CD4-positive, alpha-beta T cell (primary cell): ENCODE data around the gene ARHGAP42. TPM values are rescaled to one million over a fixed set of nuclear protein-coding genes. Genes with fewer than 3 reads are reported as not detected.

Experiments used
- ATAC-seq: fragments of 200-7000 bp; cut with Tn5 transposase; one replicate; pipeline ENCODE4 v1.10.0; 2022; ENCODE audit warnings: mild to moderate bottlenecking; ENCODE audit not compliant: poor library complexity
- CTCF ChIA-PET: fragments of 350-600 bp; sonication (Branson Sonifier 250); formaldehyde crosslinking; loops from one replicate; lab custom pipeline; 2021; ENCODE audit warnings: antibody characterized with exemption, inconsistent platforms; lab: Charles Lee
- POLR2A ChIA-PET: fragments of 350-600 bp; sonication (Branson Sonifier 250); formaldehyde crosslinking; loops from one replicate; lab custom pipeline; 2021; ENCODE audit warnings: antibody characterized with exemption, inconsistent platforms; lab: Charles Lee
- DNase-seq, 14 experiments: peaks; one replicate each; pipeline ENCODE4 v3.0.0-alpha.2; 2013 to 2020; ENCODE audit warnings: mixed read lengths in 2 of 14
- H3K27ac ChIP-seq, 2 donors: one replicate each; pipeline versions ENCODE4 v1.5.1 to v1.7.0; 2013; ENCODE audit warnings: low read length in 2 of 2, low read depth in 1 of 2, mild to moderate bottlenecking in 1 of 2
- H3K27me3 ChIP-seq, 2 experiments: 1 replicate in 1 of 2; 2 replicates in 1 of 2; pipeline versions ENCODE4 v1.6.1 to v1.7.0; 2013; ENCODE audit warnings: low read length in 2 of 2, control low read depth in 1 of 2, mild to moderate bottlenecking in 1 of 2, moderate library complexity in 1 of 2; ENCODE audit not compliant: insufficient read depth in 2 of 2, control insufficient read depth in 1 of 2
- H3K36me3 ChIP-seq: one replicate; pipeline ENCODE4 v1.6.1; 2013; ENCODE audit warnings: low read length, control low read depth; ENCODE audit not compliant: insufficient read depth
- H3K4me1 ChIP-seq: one replicate; pipeline ENCODE4 v1.6.1; 2013; ENCODE audit warnings: low read length, control low read depth; ENCODE audit not compliant: insufficient read depth
- H3K4me3 ChIP-seq: one replicate; pipeline ENCODE4 v1.5.1; 2013; ENCODE audit warnings: mild to moderate bottlenecking, low read length, moderate library complexity
- H3K9me3 ChIP-seq, 2 experiments: 1 replicate in 1 of 2; 2 replicates in 1 of 2; pipeline versions ENCODE4 v1.6.1 to v1.7.0; 2013; ENCODE audit warnings: low read length in 2 of 2, mild to moderate bottlenecking in 2 of 2, control low read depth in 1 of 2, moderate library complexity in 1 of 2; ENCODE audit not compliant: control insufficient read depth in 1 of 2, insufficient read depth in 1 of 2
- H3K27ac Mint-ChIP-seq: one replicate; pipeline ENCODE4 v1.8.0; 2020; ENCODE audit warnings: mixed read lengths
- H3K27me3 Mint-ChIP-seq: one replicate; pipeline ENCODE4 v1.8.0; 2021; ENCODE audit warnings: mixed read lengths
- H3K36me3 Mint-ChIP-seq: one replicate; pipeline ENCODE4 v1.8.0; 2021; ENCODE audit warnings: low read depth, mixed read lengths
- H3K4me1 Mint-ChIP-seq: one replicate; pipeline ENCODE4 v1.8.0; 2021; ENCODE audit warnings: low read depth, mixed read lengths
- H3K4me3 Mint-ChIP-seq: one replicate; pipeline ENCODE4 v1.8.0; 2020; ENCODE audit warnings: mild to moderate bottlenecking, mixed read lengths
- H3K9me3 Mint-ChIP-seq: one replicate; pipeline ENCODE4 v1.8.0; 2020; ENCODE audit warnings: mixed read lengths
- intact Hi-C, 2 experiments: fragments of 100-400 bp; cut with DNase I in 1 of 2; cut with micrococcal nuclease in 1 of 2; formaldehyde crosslinking; loops; one replicate each; pipeline versions ENCODE4 v1.15.1 to v1.9.0; 2023 to 2025; cut with DNase I, micrococcal nuclease
- total RNA-seq, 174 experiments: library from RNA in 2 of 174; stranded (reverse) in 2 of 174; gene quantifications; one replicate each; pipeline ENCODE4 v1.2.3 and lab custom pipeline; 2021 to 2026
- TF ChIP-seq, protein P1 (sequence below): fragments of 200-600 bp; IDR thresholded peaks from one replicate; pipeline ENCODE4 v1.8.0; 2022; ENCODE audit warnings: antibody characterized with exemption, mild to moderate bottlenecking

ARHGAP42 gene
- total RNA-seq, 2 experiments from 2014 or later, result not detected

DNA sequence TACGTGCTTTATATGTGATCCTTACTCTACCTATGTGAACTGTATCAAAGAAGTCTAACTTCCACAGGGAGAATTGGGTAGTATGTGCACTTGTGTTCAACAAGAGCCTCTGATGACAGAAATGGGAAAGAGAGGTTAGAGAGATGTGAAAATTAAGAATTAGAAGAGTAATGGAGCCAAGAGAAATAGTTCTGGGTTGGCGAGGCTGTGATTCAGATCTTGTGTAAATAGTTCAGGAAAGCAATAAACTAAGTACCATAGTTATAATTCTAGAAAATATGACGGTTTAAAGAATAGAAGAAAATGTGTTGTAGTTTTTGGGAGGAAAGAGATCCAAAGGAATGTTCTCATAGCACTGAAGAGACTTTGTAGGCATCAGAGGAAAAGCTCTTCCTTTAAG lies 112.4 kb downstream of the ARHGAP42 start:
- no peak for ATAC-seq
- DNase-seq, result no peak
- Mint-ChIP-seq H3K27ac (no peak overlapping the region), H3K4me1 (no peaks in the 10 kb centered on the region), H3K27me3 (no peaks in the 10 kb centered on the region), H3K36me3 (no peaks in the 10 kb centered on the region), H3K4me3 (no peak overlapping the region), H3K9me3 (no peaks in the 10 kb centered on the region)
- POLR2A ChIA-PET, result no interaction called here
- no peaks in the 10 kb centered on the region for H3K4me1 ChIP-seq
- CTCF ChIA-PET, result no interaction called here
- H3K27ac ChIP-seq, result no peak overlapping the region
- TF ChIP-seq, protein P1, sequence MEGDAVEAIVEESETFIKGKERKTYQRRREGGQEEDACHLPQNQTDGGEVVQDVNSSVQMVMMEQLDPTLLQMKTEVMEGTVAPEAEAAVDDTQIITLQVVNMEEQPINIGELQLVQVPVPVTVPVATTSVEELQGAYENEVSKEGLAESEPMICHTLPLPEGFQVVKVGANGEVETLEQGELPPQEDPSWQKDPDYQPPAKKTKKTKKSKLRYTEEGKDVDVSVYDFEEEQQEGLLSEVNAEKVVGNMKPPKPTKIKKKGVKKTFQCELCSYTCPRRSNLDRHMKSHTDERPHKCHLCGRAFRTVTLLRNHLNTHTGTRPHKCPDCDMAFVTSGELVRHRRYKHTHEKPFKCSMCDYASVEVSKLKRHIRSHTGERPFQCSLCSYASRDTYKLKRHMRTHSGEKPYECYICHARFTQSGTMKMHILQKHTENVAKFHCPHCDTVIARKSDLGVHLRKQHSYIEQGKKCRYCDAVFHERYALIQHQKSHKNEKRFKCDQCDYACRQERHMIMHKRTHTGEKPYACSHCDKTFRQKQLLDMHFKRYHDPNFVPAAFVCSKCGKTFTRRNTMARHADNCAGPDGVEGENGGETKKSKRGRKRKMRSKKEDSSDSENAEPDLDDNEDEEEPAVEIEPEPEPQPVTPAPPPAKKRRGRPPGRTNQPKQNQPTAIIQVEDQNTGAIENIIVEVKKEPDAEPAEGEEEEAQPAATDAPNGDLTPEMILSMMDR, result no peak
- no peak overlapping the region for H3K4me3 ChIP-seq
- intact Hi-C loops, result no loop called here
- peaks cover 0 to 8% of the 10 kb centered on the region in 2 experiments for H3K9me3 ChIP-seq
- H3K27me3 ChIP-seq, result no peaks in the 10 kb centered on the region
- H3K36me3 ChIP-seq, result no peaks in the 10 kb centered on the region

DNA sequence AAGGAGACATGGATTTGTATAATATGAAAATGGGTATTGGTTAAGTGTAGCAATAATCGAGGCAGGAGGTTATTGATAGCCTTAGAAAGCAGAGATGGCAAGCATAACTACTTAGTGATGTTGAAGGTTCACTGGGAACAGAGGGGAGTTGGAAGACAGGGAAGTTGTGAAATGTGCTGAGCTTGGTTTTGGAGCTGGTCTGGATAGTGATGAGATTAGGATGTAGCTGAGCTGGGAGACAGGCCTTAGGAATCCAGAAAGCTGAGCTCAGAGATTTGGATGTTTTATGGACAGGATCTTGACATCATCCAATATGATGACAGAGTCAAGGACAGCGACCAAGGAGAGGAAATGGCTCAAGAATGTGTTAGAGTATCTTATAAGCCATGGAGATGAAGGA lies 113.1 kb downstream of the ARHGAP42 start:
- no peak for DNase-seq
- no peaks in the 10 kb centered on the region for H3K27me3 ChIP-seq
- Mint-ChIP-seq H3K4me3 (no peak overlapping the region), H3K4me1 (no peaks in the 10 kb centered on the region), H3K27me3 (no peaks in the 10 kb centered on the region), H3K36me3 (no peaks in the 10 kb centered on the region), H3K27ac (no peak overlapping the region), H3K9me3 (no peaks in the 10 kb centered on the region)
- H3K4me3 ChIP-seq, result no peak overlapping the region
- intact Hi-C loops, result no loop called here
- ChIA-PET POLR2A (no interaction called here), CTCF (no interaction called here)
- no peaks in the 10 kb centered on the region for H3K36me3 ChIP-seq
- no peak overlapping the region for H3K27ac ChIP-seq
- no peaks in the 10 kb centered on the region for H3K4me1 ChIP-seq
- TF ChIP-seq, protein P1, result no peak
- no peak for ATAC-seq
- peaks cover 0 to 8% of the 10 kb centered on the region in 2 experiments for H3K9me3 ChIP-seq

DNA sequence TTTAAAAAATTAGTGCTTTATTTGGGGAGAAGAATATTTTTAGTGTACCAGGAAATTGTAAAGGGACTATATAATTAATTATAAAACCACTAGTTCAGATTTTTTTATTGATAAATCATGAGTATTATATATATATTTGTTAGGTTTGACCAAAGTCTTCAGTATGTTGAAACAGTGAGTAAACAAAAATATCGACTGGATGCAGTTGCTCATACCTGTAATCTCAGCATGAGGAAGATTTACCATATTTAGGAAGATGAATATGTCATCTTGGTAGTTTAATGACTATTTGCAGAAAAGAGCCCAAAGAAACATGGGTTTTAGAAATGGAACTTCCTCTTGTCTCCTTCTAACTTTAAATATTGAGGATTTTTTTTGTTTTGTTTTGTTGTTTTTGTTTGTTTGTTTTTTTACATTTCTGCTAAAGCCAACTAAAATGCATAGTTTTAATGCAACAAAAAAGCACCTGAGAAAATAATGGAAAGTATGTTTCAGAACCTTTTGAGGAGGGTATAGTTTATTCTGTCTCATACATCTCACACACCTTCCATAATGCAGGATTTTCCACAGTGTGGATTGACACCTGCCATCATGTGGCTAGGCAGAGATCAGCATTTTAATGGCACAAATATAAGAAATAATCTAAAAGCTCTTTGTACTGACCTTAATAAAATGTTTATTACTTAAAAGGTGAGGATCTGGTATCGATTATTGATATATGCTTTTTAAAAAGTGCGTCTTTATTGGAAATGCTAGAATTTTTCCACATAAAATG lies 114.3 kb downstream of the ARHGAP42 start:
- no peaks in the 10 kb centered on the region for H3K4me1 Mint-ChIP-seq
- POLR2A ChIA-PET, result no interaction called here
- TF ChIP-seq, protein P1, result no peak
- no peak overlapping the region for H3K27ac Mint-ChIP-seq
- H3K27me3 Mint-ChIP-seq, result no peaks in the 10 kb centered on the region
- no peak overlapping the region for H3K4me3 Mint-ChIP-seq
- H3K27ac ChIP-seq, result no peak overlapping the region
- DNase-seq, result no peak
- no peaks in the 10 kb centered on the region for H3K27me3 ChIP-seq
- H3K36me3 Mint-ChIP-seq, result no peaks in the 10 kb centered on the region
- H3K4me3 ChIP-seq, result no peak overlapping the region
- ATAC-seq, result no peak
- H3K4me1 ChIP-seq, result no peaks in the 10 kb centered on the region
- H3K36me3 ChIP-seq, result no peaks in the 10 kb centered on the region
- peaks cover 0 to 8% of the 10 kb centered on the region in 2 experiments for H3K9me3 ChIP-seq
- CTCF ChIA-PET, result no interaction called here
- intact Hi-C loops, result no loop called here
- H3K9me3 Mint-ChIP-seq, result peaks cover 6% of the 10 kb centered on the region
